NCI-H345 treated with DMSO at 0.1 percent for 48 hours (cell line): Measurements from ENCODE around the gene PPP1R13L.
A peak's percentile ranks its signal among the peaks of the same experiment; 100 is the strongest.
"Not testable (repeated sequence)": the region's sequence is repeated elsewhere in the genome, so short reads cannot be mapped to it uniquely, and the experiment has no call there.

Source experiments
- DNase-seq: peaks from one replicate; lab custom pipeline; 2025; ENCODE audit not compliant: unreplicated experiment; lab: John Stamatoyannopoulos, UW

PPP1R13L gene

GRCh38 chr19:45404557-45405434, at the start of gene PPP1R13L:
Gene PPP1R13L, minus strand, starts transcription at chr19:45405069. Its CDS starts 6,751 bp downstream, at chr19:45398318.
- peak; percentile 38 for DNase-seq

GRCh38 chr19:45451850-45452387, 47.0 kb upstream of the PPP1R13L start:
- no peak for DNase-seq

- no peak for DNase-seq
Measured at GRCh38 chr19:45451131-45451849, 46.4 kb upstream of the PPP1R13L start.

GRCh38 chr19:45450012-45450333, 45.1 kb upstream of the PPP1R13L start:
- DNase-seq: no peak

- no peak for DNase-seq
Measured at GRCh38 chr19:45448887-45449299, 44.0 kb upstream of the PPP1R13L start.

- DNase-seq: no peak
Measured at GRCh38 chr19:45448425-45448756, 43.5 kb upstream of the PPP1R13L start.

- DNase-seq: no peak
Measured at GRCh38 chr19:45446944-45447343, 42.1 kb upstream of the PPP1R13L start.

GRCh38 chr19:45446295-45446694, 41.4 kb upstream of the PPP1R13L start:
- DNase-seq: no peak

- DNase-seq: no peak
Measured at GRCh38 chr19:45445139-45445538, 40.3 kb upstream of the PPP1R13L start.

- DNase-seq: no peak
Measured at GRCh38 chr19:45444318-45445041, 39.6 kb upstream of the PPP1R13L start.

- peak; percentile 35 for DNase-seq
Measured at GRCh38 chr19:45443462-45444317, 38.8 kb upstream of the PPP1R13L start.

GRCh38 chr19:45442778-45443461, 38.1 kb upstream of the PPP1R13L start:
- no peak for DNase-seq

GRCh38 chr19:45442408-45442777, 37.5 kb upstream of the PPP1R13L start:
- DNase-seq: no peak

- DNase-seq: no peak
Measured at GRCh38 chr19:45440873-45441654, 36.2 kb upstream of the PPP1R13L start.

GRCh38 chr19:45440259-45440638, 35.4 kb upstream of the PPP1R13L start:
- no peak for DNase-seq

GRCh38 chr19:45439569-45440258, 34.8 kb upstream of the PPP1R13L start:
- peak; percentile 33 for DNase-seq

GRCh38 chr19:45439190-45439568, 34.3 kb upstream of the PPP1R13L start:
- no peak for DNase-seq

- DNase-seq: no peak
Measured at GRCh38 chr19:45437328-45437727, 32.5 kb upstream of the PPP1R13L start.

GRCh38 chr19:45432543-45432942, 27.7 kb upstream of the PPP1R13L start:
- not testable (repeated sequence) for DNase-seq
